H1 (cell line): ENCODE data around the gene ME3. TPM values are rescaled to one million over a fixed set of nuclear protein-coding genes. Genes with fewer than 3 reads are reported as not detected.

Experiments
- CTCF ChIA-PET: fragments of 300-600 bp; sonication (Branson Sonifier 250); formaldehyde crosslinking; loops from one replicate; lab custom pipeline; 2021; ENCODE audit not compliant: partially characterized antibody; lab: Charles Lee
- POLR2A ChIA-PET: fragments of 300-600 bp; sonication (Branson Sonifier 250); formaldehyde crosslinking; loops from one replicate; lab custom pipeline; 2021; ENCODE audit warnings: inconsistent platforms; ENCODE audit not compliant: partially characterized antibody; lab: Charles Lee
- DNase-seq, 2 experiments: peaks; one replicate each; pipeline versions ENCODE4 v3.0.0 to v3.0.0-alpha.2; 2010 to 2022; ENCODE audit warnings: low spot score in 2 of 2, low read depth in 1 of 2, mixed read lengths in 1 of 2
- FAIRE-seq: peaks from 2 replicates; lab custom pipeline; 2011; peaks lifted over from hg19 to GRCh38; lab: Jason Lieb, UNC
- H2AFZ ChIP-seq: 2 replicates; pipeline ENCODE4 v1.8.1; 2012; ENCODE audit warnings: low read length, inconsistent platforms
- H2AK5ac ChIP-seq: 2 replicates; pipeline ENCODE4 v1.6.1; 2013; ENCODE audit warnings: low read depth, low read length
- H2BK120ac ChIP-seq: replicated peaks from 2 replicates; pipeline ENCODE3; 2013; ENCODE audit warnings: low read depth, low read length, inconsistent platforms
- H2BK12ac ChIP-seq: 2 replicates; pipeline ENCODE4 v1.6.1; 2013; ENCODE audit warnings: low read depth, low read length
- H2BK15ac ChIP-seq: 2 replicates; pipeline ENCODE4 v1.6.1; 2013; ENCODE audit warnings: low read length
- H2BK20ac ChIP-seq: 2 replicates; pipeline ENCODE4 v1.6.1; 2013; ENCODE audit warnings: low read length
- H2BK5ac ChIP-seq: 2 replicates; pipeline ENCODE4 v1.6.1; 2013; ENCODE audit warnings: low read depth, low read length
- H3K14ac ChIP-seq: 2 replicates; pipeline ENCODE4 v1.6.1; 2013; ENCODE audit warnings: inconsistent platforms; ENCODE audit not compliant: insufficient read length
- H3K18ac ChIP-seq: 2 replicates; pipeline ENCODE4 v1.6.1; 2013; ENCODE audit warnings: low read length; ENCODE audit errors: extremely low read depth
- H3K23ac ChIP-seq: 2 replicates; pipeline ENCODE4 v1.6.1; 2013; ENCODE audit warnings: inconsistent platforms; ENCODE audit not compliant: insufficient read length
- H3K23me2 ChIP-seq: 2 replicates; pipeline ENCODE4 v1.6.1; 2013; ENCODE audit warnings: low read depth, low read length
- H3K27ac ChIP-seq: 2 replicates; pipeline ENCODE4 v1.6.1; 2011; ENCODE audit warnings: low read depth, low read length, inconsistent platforms
- H3K27me3 ChIP-seq, 4 experiments: replicated peaks in 1 of 4; 1 replicate in 1 of 4; 2 replicates in 3 of 4; pipeline versions ENCODE4 v1.6.1 to v1.8.1; 2011 to 2013; ENCODE audit warnings: low read length in 3 of 4, mild to moderate bottlenecking in 3 of 4, inconsistent platforms in 2 of 4, mixed read lengths in 2 of 4, moderate library complexity in 1 of 4; ENCODE audit not compliant: control insufficient read depth in 3 of 4, insufficient read depth in 3 of 4; ENCODE audit errors: extremely low read depth in 1 of 4
- H3K36me3 ChIP-seq, 4 experiments: 2 replicates each; pipeline versions ENCODE4 v1.6.1 to v1.8.1; 2011 to 2013; ENCODE audit warnings: mild to moderate bottlenecking in 4 of 4, low read length in 3 of 4, moderate library complexity in 2 of 4, control low read depth in 1 of 4, inconsistent platforms in 1 of 4; ENCODE audit not compliant: insufficient read depth in 4 of 4, control insufficient read depth in 2 of 4
- H3K4ac ChIP-seq: replicated peaks from 2 replicates; pipeline ENCODE3; 2013; ENCODE audit warnings: low read length, low read depth, mixed read lengths, inconsistent platforms; ENCODE audit not compliant: insufficient read length
- H3K4me1 ChIP-seq, 4 experiments: replicated peaks in 1 of 4; 1 replicate in 1 of 4; 2 replicates in 3 of 4; pipeline versions ENCODE4 v1.6.1 to v1.8.1; 2011 to 2013; ENCODE audit warnings: low read length in 3 of 4, inconsistent platforms in 2 of 4, mixed read lengths in 1 of 4; ENCODE audit not compliant: insufficient read depth in 4 of 4, control insufficient read depth in 3 of 4
- H3K4me2 ChIP-seq, 2 experiments: 2 replicates each; pipeline versions ENCODE4 v1.6.1 to v1.8.1; 2011 to 2013; ENCODE audit warnings: low read depth in 2 of 2, low read length in 2 of 2, control low read depth in 1 of 2, inconsistent platforms in 1 of 2, mild to moderate bottlenecking in 1 of 2; ENCODE audit not compliant: insufficient read depth in 1 of 2
- H3K4me3 ChIP-seq, 4 experiments: fragments of 200-600, 300-600 bp in 1 of 4; sonication (generic), shearing (Covaris generic), sonication (Bioruptor Twin) in 1 of 4; 2 replicates each; pipeline versions ENCODE4 v1.5.1 to v1.8.1; 2011 to 2016; ENCODE audit warnings: low read length in 4 of 4, low read depth in 3 of 4, control low read depth in 2 of 4, inconsistent platforms in 2 of 4, mild to moderate bottlenecking in 2 of 4, mixed read lengths in 1 of 4, moderate library complexity in 1 of 4; ENCODE audit not compliant: insufficient read depth in 2 of 4; ENCODE audit errors: extremely low read depth in 1 of 4
- H3K56ac ChIP-seq: replicated peaks from 2 replicates; pipeline ENCODE3; 2013; ENCODE audit warnings: low read depth, mild to moderate bottlenecking, mixed read lengths, low read length, inconsistent platforms; ENCODE audit not compliant: insufficient read length
- H3K79me1 ChIP-seq: 2 replicates; pipeline ENCODE4 v1.6.1; 2013; ENCODE audit warnings: low read depth, low read length, control low read depth
- H3K79me2 ChIP-seq, 2 experiments: 2 replicates each; pipeline versions ENCODE4 v1.6.1 to v1.8.1; 2012 to 2013; ENCODE audit warnings: low read length in 2 of 2, mild to moderate bottlenecking in 2 of 2, inconsistent platforms in 1 of 2; ENCODE audit not compliant: insufficient read depth in 2 of 2, control insufficient read depth in 1 of 2
- H3K9ac ChIP-seq, 4 experiments: replicated peaks in 1 of 4; 1 replicate in 1 of 4; 2 replicates in 3 of 4; pipeline versions ENCODE4 v1.6.1 to v1.8.1; 2011 to 2013; ENCODE audit warnings: low read depth in 3 of 4, low read length in 3 of 4, control low read depth in 2 of 4, mild to moderate bottlenecking in 2 of 4, moderate library complexity in 2 of 4, inconsistent platforms in 1 of 4; ENCODE audit errors: extremely low read depth in 1 of 4
- H3K9me3 ChIP-seq, 2 experiments: 2 replicates each; pipeline versions ENCODE4 v1.6.1 to v1.8.1; 2012 to 2013; ENCODE audit warnings: mild to moderate bottlenecking in 2 of 2, moderate library complexity in 2 of 2, control low read depth in 1 of 2, inconsistent platforms in 1 of 2, low read depth in 1 of 2, low read length in 1 of 2, mixed read lengths in 1 of 2; ENCODE audit not compliant: insufficient read depth in 2 of 2
- H4K20me1 ChIP-seq, 2 experiments: replicated peaks in 1 of 2; 2 replicates each; pipeline versions ENCODE3 to v1.8.1; 2011 to 2013; ENCODE audit warnings: inconsistent platforms in 2 of 2, low read length in 2 of 2, mild to moderate bottlenecking in 1 of 2; ENCODE audit not compliant: insufficient read depth in 2 of 2, control insufficient read depth in 1 of 2
- H4K5ac ChIP-seq: 2 replicates; pipeline ENCODE4 v1.6.1; 2013; ENCODE audit warnings: low read length, low read depth, mixed read lengths, inconsistent platforms; ENCODE audit not compliant: insufficient read length
- H4K8ac ChIP-seq: 2 replicates; pipeline ENCODE4 v1.8.0; 2013; ENCODE audit warnings: mild to moderate bottlenecking, moderate library complexity, low read length, inconsistent platforms; ENCODE audit not compliant: insufficient read depth; ENCODE audit errors: extremely low read depth
- H4K91ac ChIP-seq: replicated peaks from 2 replicates; pipeline ENCODE3; 2013; ENCODE audit warnings: low read length, mixed read lengths, inconsistent platforms; ENCODE audit not compliant: insufficient read length
- BACH1 ChIP-seq: IDR thresholded peaks from 2 replicates; pipeline ENCODE4 v1.6.1; 2012; ENCODE audit warnings: low read length, improper control_type of control experiment
- BRCA1 ChIP-seq: IDR thresholded peaks from 2 replicates; pipeline ENCODE4 v1.6.1; 2012; ENCODE audit warnings: low read depth, low read length, improper control_type of control experiment
- CHD2 ChIP-seq: IDR thresholded peaks from 2 replicates; pipeline ENCODE4 v1.6.1; 2012; ENCODE audit warnings: low read length, improper control_type of control experiment
- JUN ChIP-seq: IDR thresholded peaks from 2 replicates; pipeline ENCODE4 v1.6.1; 2011; ENCODE audit warnings: low read depth, mild to moderate bottlenecking, improper control_type of control experiment, low read length
- PHF8 ChIP-seq: fragments of 200-600 bp; sonication (generic); conservative IDR thresholded peaks from 2 replicates; pipeline ENCODE4 v1.7.1; 2012; ENCODE audit warnings: low read depth, mild to moderate bottlenecking, inconsistent platforms, low read length, moderate library complexity
- RFX5 ChIP-seq: IDR thresholded peaks from 2 replicates; pipeline ENCODE4 v1.6.1; 2011; ENCODE audit warnings: low read depth, low read length, improper control_type of control experiment, borderline replicate concordance
- RNF2 ChIP-seq: fragments of 200-900, 300-1000 bp; sonication (generic); IDR thresholded peaks from 2 replicates; pipeline ENCODE4 v1.7.1; 2016; ENCODE audit warnings: borderline replicate concordance, low read depth, mild to moderate bottlenecking, antibody characterized with exemption, low read length; ENCODE audit not compliant: poor library complexity, severe bottlenecking; ENCODE audit errors: missing control alignments
- WGBS, 2 experiments: shearing (Covaris generic) in 1 of 2; methylation state at CpG; one replicate each; pipeline versions ENCODE4 v1.1.6 to v1.1.7; 2013 to 2015; ENCODE audit warnings: low lambda C conversion rate in 2 of 2, mixed read lengths in 2 of 2, inconsistent platforms in 1 of 2, low coverage in 1 of 2, missing lambda C conversion rate in 1 of 2; ENCODE audit not compliant: insufficient replicate concordance in 2 of 2, insufficient coverage in 1 of 2, insufficient read length in 1 of 2; ENCODE audit errors: extremely low coverage in 1 of 2, missing lambda C conversion rate in 1 of 2; 5-methylcytosine and 5-hydroxymethylcytosine counted together
- polyA plus RNA-seq, 7 experiments: library from polyadenylated mRNA; depleted of rRNA in 3 of 7; stranded (reverse) in 5 of 7; unstranded in 2 of 7; fragments of >200 nt in 5 of 7; fragments of 200-250 nt in 2 of 7; gene quantifications; 1 replicate in 5 of 7; 2 replicates in 1 of 7; 4 replicates in 1 of 7; pipeline versions ENCODE4 v1.2.1 to v1.2.3, GENCODE V29; 2011 to 2013; ENCODE audit warnings: missing spikeins in 2 of 7, mixed read lengths in 2 of 7
- total RNA-seq: library from RNA; stranded (reverse); fragmentation: NEBNext Ultra II Directional; extraction: Animal tissue kit (Norgen Biotek cat#: 25700); gene quantifications from 2 replicates; pipeline ENCODE4 v1.2.1, GENCODE V29; 2021
- TF ChIP-seq, protein P1 (sequence below): IDR thresholded peaks from 2 replicates; pipeline ENCODE4 v1.6.1; 2012; ENCODE audit warnings: low read length, inconsistent platforms
- TF ChIP-seq, protein P2 (sequence below): IDR thresholded peaks from 2 replicates; pipeline ENCODE4 v1.6.1; 2011; ENCODE audit warnings: low read depth, mild to moderate bottlenecking, low read length; ENCODE audit not compliant: insufficient read depth

ME3 gene
- total and polyA plus RNA-seq, 2 of the 8 experiments (the other 6 are each of a cell fraction or from before 2014, with no cell fraction given), result 1.5 to 2.8 TPM

DNA sequence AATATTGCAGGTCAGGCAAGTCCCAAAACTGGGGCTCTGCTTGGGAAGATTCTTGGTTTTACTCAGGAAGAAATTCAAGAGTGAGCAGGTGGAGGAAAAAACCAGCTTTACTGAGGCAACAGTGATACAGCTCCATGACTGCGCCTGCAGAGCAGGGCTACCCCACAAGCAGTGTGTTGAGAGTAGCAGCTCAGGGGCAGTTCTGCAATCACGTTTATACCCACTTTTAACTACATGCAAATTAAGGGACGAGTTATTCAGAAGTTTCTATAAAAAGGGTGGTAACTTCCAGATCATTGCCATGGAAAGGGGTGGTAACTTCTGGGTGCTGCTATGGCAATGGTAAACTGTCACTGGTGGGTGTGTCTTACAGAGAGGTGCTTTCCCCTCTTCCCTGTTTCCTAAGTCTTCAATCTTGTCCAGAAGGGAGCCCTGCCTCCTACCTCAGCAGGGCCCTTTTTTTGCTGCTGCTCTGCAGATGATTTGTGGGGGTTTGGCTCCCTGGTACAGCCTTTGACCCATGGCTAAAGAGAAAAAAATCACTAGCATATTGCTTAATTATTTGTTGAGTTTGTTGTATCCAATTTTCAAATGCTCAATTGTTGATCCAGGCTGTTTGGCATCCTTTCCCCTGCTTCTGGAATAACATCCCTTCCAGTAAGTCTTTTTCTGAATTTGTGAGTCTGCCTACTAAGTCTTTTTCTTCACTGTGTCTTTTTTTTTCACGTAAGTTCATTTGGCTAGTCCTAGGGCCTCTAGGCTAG lies 30.0 kb upstream of the ME3 start:
- Histone ChIP-seq H3K23ac (no peak overlapping the region), H4K5ac (no peak overlapping the region), H3K79me1 (no peaks in the 10 kb centered on the region), H4K91ac (no peak overlapping the region), H3K4me3 (no peak overlapping the region), H2BK5ac (no peak overlapping the region), H3K79me2 (no peaks in the 10 kb centered on the region), H3K27me3 (no peaks in the 10 kb centered on the region), H4K20me1 (no peaks in the 10 kb centered on the region), H3K27ac (no peak overlapping the region), H3K4me1 (no peaks in the 10 kb centered on the region), H4K8ac (no peak overlapping the region), H2BK12ac (no peak overlapping the region), H3K14ac (no peak overlapping the region), H3K56ac (no peak overlapping the region), H2AK5ac (no peak overlapping the region), H3K4ac (no peak overlapping the region), H3K36me3 (no peaks in the 10 kb centered on the region), H2BK120ac (no peak overlapping the region), H3K4me2 (no peak overlapping the region), H3K9me3 (no peaks in the 10 kb centered on the region), H2AFZ (no peak overlapping the region), H3K9ac (no peak overlapping the region), H2BK15ac (no peak overlapping the region), H2BK20ac (no peak overlapping the region), H3K18ac (no peak overlapping the region), H3K23me2 (no peaks in the 10 kb centered on the region; the same call in 1 of the 2 replicates)
- POLR2A ChIA-PET, result no interaction called here
- no peak for FAIRE-seq
- CTCF ChIA-PET, result no interaction called here
- DNase-seq, result no peak
- 92% methylated on average over 4 of the region's 4 CpGs; no CpG with 5 or more reads in 1 of the 2 experiments for WGBS, 2 experiments
- TF ChIP-seq JUN (no peak), CHD2 (no peak), RFX5 (no peak), BACH1 (no peak), RNF2 (no peak), PHF8 (no peak), BRCA1 (no peak)
- TF ChIP-seq, protein P1, sequence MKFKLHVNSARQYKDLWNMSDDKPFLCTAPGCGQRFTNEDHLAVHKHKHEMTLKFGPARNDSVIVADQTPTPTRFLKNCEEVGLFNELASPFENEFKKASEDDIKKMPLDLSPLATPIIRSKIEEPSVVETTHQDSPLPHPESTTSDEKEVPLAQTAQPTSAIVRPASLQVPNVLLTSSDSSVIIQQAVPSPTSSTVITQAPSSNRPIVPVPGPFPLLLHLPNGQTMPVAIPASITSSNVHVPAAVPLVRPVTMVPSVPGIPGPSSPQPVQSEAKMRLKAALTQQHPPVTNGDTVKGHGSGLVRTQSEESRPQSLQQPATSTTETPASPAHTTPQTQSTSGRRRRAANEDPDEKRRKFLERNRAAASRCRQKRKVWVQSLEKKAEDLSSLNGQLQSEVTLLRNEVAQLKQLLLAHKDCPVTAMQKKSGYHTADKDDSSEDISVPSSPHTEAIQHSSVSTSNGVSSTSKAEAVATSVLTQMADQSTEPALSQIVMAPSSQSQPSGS, result no peak
- TF ChIP-seq, protein P2, sequence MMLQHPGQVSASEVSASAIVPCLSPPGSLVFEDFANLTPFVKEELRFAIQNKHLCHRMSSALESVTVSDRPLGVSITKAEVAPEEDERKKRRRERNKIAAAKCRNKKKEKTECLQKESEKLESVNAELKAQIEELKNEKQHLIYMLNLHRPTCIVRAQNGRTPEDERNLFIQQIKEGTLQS, result no peak
